ENCODE data around the gene FAT2. TPM values are rescaled to one million over a fixed set of nuclear protein-coding genes. Genes with fewer than 3 reads are reported as not detected.
"Not testable (repeated sequence)": the region's sequence is repeated elsewhere in the genome, so short reads cannot be mapped to it uniquely, and the experiment has no call there.

FAT2 gene
- total RNA-seq, 2 experiments from 2014 or later: not detected

DNA sequence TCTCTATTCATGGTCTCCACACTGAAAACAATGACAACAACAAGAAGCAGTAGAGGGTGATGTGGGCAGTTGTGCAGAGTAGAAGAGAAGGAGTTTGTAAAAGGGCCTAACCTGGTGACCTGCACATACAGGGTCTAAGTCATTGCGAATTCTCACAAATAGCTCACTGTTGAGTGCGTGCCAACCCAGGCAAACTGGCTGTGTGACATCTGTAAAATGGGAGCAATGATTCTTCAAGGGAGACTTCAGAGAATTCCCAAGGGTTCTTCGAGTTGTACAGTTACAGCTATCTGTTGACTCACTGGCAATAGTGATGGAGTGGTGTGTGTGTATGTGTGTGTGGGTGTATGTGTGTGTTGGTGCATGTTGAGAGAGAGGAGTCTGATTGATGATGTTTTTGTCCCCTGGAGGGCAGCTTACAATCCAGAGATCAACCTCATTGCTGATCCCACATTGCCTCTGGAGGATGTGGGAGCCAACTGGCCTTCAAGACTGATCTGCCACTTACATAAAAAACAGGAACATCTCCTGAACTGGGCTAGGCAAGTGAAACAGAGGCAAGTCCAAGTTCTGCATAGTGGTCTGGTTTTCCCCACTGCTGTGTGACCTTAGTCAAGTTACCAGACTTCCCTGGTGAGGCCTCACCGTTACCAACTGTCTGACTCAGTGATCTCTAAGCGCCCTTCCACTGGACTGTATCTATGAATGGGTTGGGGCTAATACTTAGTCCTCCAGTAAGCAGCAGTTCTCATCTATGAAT lies 3.2 kb downstream of the FAT2 start:
- CTCF ChIA-PET (ENCODE audit: unreplicated experiment): no interaction called here

GRCh38 chr5:151585970-151586369 lies 5.2 kb downstream of the FAT2 start:
- H3K79me2 ChIP-seq (ENCODE audit: insufficient read depth, low read depth, low read length): no peaks in the 10 kb centered on the region
- H3K9me3 ChIP-seq (ENCODE audit: low read length): no peaks in the 10 kb centered on the region
- CTCF ChIA-PET (ENCODE audit: unreplicated experiment): no interaction called here
- no peak overlapping the region for H3K4me2 ChIP-seq (ENCODE audit: low read length)
- intact Hi-C loops (cut with micrococcal nuclease; ENCODE audit: unreplicated experiment): no loop called here
- BruUV-seq (replicated peaks): no TSS peak
- no peak for DNase-seq (ENCODE audit: low spot score)
- H3K36me3 ChIP-seq (ENCODE audit: insufficient read depth, low read length): no peaks in the 10 kb centered on the region
- no peak overlapping the region for H3K27ac ChIP-seq (ENCODE audit: low read depth, low read length, poor library complexity, severe bottlenecking)
- H2AFZ ChIP-seq (ENCODE audit: low read length): no peak overlapping the region
- POLR2A ChIA-PET: no interaction called here
- H3K9me2 ChIP-seq (ENCODE audit: insufficient read depth, low read length): no peaks in the 10 kb centered on the region
- TF ChIP-seq, protein P1, sequence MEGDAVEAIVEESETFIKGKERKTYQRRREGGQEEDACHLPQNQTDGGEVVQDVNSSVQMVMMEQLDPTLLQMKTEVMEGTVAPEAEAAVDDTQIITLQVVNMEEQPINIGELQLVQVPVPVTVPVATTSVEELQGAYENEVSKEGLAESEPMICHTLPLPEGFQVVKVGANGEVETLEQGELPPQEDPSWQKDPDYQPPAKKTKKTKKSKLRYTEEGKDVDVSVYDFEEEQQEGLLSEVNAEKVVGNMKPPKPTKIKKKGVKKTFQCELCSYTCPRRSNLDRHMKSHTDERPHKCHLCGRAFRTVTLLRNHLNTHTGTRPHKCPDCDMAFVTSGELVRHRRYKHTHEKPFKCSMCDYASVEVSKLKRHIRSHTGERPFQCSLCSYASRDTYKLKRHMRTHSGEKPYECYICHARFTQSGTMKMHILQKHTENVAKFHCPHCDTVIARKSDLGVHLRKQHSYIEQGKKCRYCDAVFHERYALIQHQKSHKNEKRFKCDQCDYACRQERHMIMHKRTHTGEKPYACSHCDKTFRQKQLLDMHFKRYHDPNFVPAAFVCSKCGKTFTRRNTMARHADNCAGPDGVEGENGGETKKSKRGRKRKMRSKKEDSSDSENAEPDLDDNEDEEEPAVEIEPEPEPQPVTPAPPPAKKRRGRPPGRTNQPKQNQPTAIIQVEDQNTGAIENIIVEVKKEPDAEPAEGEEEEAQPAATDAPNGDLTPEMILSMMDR (conservative IDR thresholded peaks at IDR 0.05; ENCODE audit: low read length): no peak
- no peak for TF ChIP-seq EZH2phosphoT487 (IDR thresholded peaks at IDR 0.05; ENCODE audit: borderline replicate concordance, low read depth, low read length)
- H3K4me1 ChIP-seq (ENCODE audit: insufficient read depth, low read length, poor library complexity, severe bottlenecking): no peaks in the 10 kb centered on the region
- no peaks in the 10 kb centered on the region for H4K20me1 ChIP-seq (ENCODE audit: insufficient read depth, low read length)
- no peak overlapping the region for H3K4me3 ChIP-seq (ENCODE audit: low read depth, low read length, poor library complexity, severe bottlenecking)

More for the DNA sequence above, 3.2 kb downstream of the FAT2 start:
- H3K4me2 ChIP-seq (ENCODE audit: low read length): no peak overlapping the region
- H3K9me2 ChIP-seq (ENCODE audit: insufficient read depth, low read length): no peaks in the 10 kb centered on the region
- no peaks in the 10 kb centered on the region for H4K20me1 ChIP-seq (ENCODE audit: insufficient read depth, low read length)
- H3K4me3 ChIP-seq (ENCODE audit: low read depth, low read length, poor library complexity, severe bottlenecking): no peak overlapping the region
- BruUV-seq (replicated peaks): no TSS peak
- TF ChIP-seq, protein P1 (conservative IDR thresholded peaks at IDR 0.05; ENCODE audit: low read length): no peak
- TF ChIP-seq EZH2phosphoT487 (IDR thresholded peaks at IDR 0.05; ENCODE audit: borderline replicate concordance, low read depth, low read length): no peak
- H2AFZ ChIP-seq (ENCODE audit: low read length): no peak overlapping the region
- intact Hi-C loops (cut with micrococcal nuclease; ENCODE audit: unreplicated experiment): no loop called here
- H3K9me3 ChIP-seq (ENCODE audit: low read length): no peaks in the 10 kb centered on the region
- no peaks in the 10 kb centered on the region for H3K4me1 ChIP-seq (ENCODE audit: insufficient read depth, low read length, poor library complexity, severe bottlenecking)
- no peak for DNase-seq (ENCODE audit: low spot score)
- H3K36me3 ChIP-seq (ENCODE audit: insufficient read depth, low read length): no peaks in the 10 kb centered on the region
- H3K79me2 ChIP-seq (ENCODE audit: insufficient read depth, low read depth, low read length): no peaks in the 10 kb centered on the region
- no peak overlapping the region for H3K27ac ChIP-seq (ENCODE audit: low read depth, low read length, poor library complexity, severe bottlenecking)
- POLR2A ChIA-PET: no interaction called here

GRCh38 chr5:151585344-151585743 lies 5.8 kb downstream of the FAT2 start:
- DNase-seq (ENCODE audit: low spot score); H3K79me2 ChIP-seq (ENCODE audit: insufficient read depth, low read depth, low read length); H3K4me1 ChIP-seq (ENCODE audit: insufficient read depth, low read length, poor library complexity, severe bottlenecking); H3K9me3 ChIP-seq (ENCODE audit: low read length); H3K4me2 ChIP-seq (ENCODE audit: low read length); CTCF ChIA-PET (ENCODE audit: unreplicated experiment); POLR2A ChIA-PET; H3K36me3 ChIP-seq (ENCODE audit: insufficient read depth, low read length); H4K20me1 ChIP-seq (ENCODE audit: insufficient read depth, low read length); BruUV-seq (replicated peaks); H3K4me3 ChIP-seq (ENCODE audit: low read depth, low read length, poor library complexity, severe bottlenecking); H2AFZ ChIP-seq (ENCODE audit: low read length); H3K9me2 ChIP-seq (ENCODE audit: insufficient read depth, low read length); intact Hi-C loops (cut with micrococcal nuclease; ENCODE audit: unreplicated experiment); H3K27ac ChIP-seq (ENCODE audit: low read depth, low read length, poor library complexity, severe bottlenecking): not testable (repeated sequence)

Measured in OCI-LY7 (cell line).